HCT116 (cell line): ENCODE measurements around the gene GOLGA2. TPM values are rescaled to one million over a fixed set of nuclear protein-coding genes. Genes with fewer than 3 reads are reported as not detected.

Experiments used
- ATAC-seq: fragments of 200-7000 bp; cut with Tn5 transposase; 2 replicates; pipeline ENCODE4 v1.9.1; 2020; ENCODE audit warnings: mild to moderate bottlenecking, moderate library complexity
- BruUV-seq: library from RNA; stranded (reverse); fragments of 400-500 nt; replicated peaks from 2 replicates; lab custom pipeline; 2021; lab: Mats Ljungman, UMichigan
- CTCF ChIA-PET: fragments of 300-600 bp; sonication (Branson Sonifier 250); formaldehyde crosslinking; loops from one replicate; lab custom pipeline; 2021; ENCODE audit warnings: antibody characterized with exemption; lab: Charles Lee
- POLR2A ChIA-PET: fragments of 300-600, 350-600 bp; sonication (Branson Sonifier 250); formaldehyde crosslinking; loops from one replicate; lab custom pipeline; 2021; ENCODE audit warnings: antibody characterized with exemption; lab: Charles Lee
- RAD21 ChIA-PET, 2 experiments: fragments of 300-600 bp; sonication (Branson Sonifier 250); formaldehyde crosslinking; loops; one replicate each; lab custom pipeline; 2023; ENCODE audit warnings: low total read pairs in 2 of 2; ENCODE audit not compliant: uncharacterized antibody in 2 of 2, unreplicated experiment in 2 of 2, low non-redundant PET in 1 of 2; lab: Charles Lee
- DNase-seq: peaks from one replicate; pipeline ENCODE4 v3.0.0-alpha.2; 2010; ENCODE audit warnings: low read depth, low spot score
- H2AFZ ChIP-seq: fragments of 200-600 bp; shearing (Covaris generic), sonication (generic); 2 replicates; pipeline ENCODE4 v1.6.1; 2017; ENCODE audit warnings: low read depth, mixed run types, mixed read lengths, antibody characterized with exemption, low read length; ENCODE audit not compliant: poor library complexity, severe bottlenecking
- H3K27ac ChIP-seq: 2 replicates; pipeline ENCODE4 v1.5.1; 2012; ENCODE audit warnings: low read depth, low read length
- H3K27me3 ChIP-seq: fragments of 200-600 bp; sonication (generic); 2 replicates; pipeline ENCODE4 v1.6.1; 2016; ENCODE audit warnings: mixed run types, low read length, mixed read lengths; ENCODE audit not compliant: insufficient read depth
- H3K36me3 ChIP-seq, 2 experiments: fragments of 200-500 bp in 1 of 2; fragments of 200-600 bp in 1 of 2; sonication (Bioruptor generic) in 1 of 2; sonication (generic) in 1 of 2; 2 replicates each; pipeline versions ENCODE4 v1.5.1 to v1.6.1; 2014 to 2016; ENCODE audit warnings: low read length in 2 of 2, inconsistent platforms in 1 of 2, mixed read lengths in 1 of 2, mixed run types in 1 of 2; ENCODE audit not compliant: insufficient read depth in 2 of 2, control insufficient read depth in 1 of 2
- H3K4me1 ChIP-seq, 2 experiments: fragments of 200-600 bp in 1 of 2; sonication (generic) in 1 of 2; 2 replicates each; pipeline versions ENCODE4 v1.5.1 to v1.6.1; 2012 to 2017; ENCODE audit warnings: low read length in 2 of 2, inconsistent platforms in 1 of 2, mild to moderate bottlenecking in 1 of 2, mixed read lengths in 1 of 2, mixed run types in 1 of 2, moderate library complexity in 1 of 2; ENCODE audit not compliant: insufficient read depth in 2 of 2, control insufficient read depth in 1 of 2
- H3K4me2 ChIP-seq: fragments of 200-600 bp; sonication (generic); 2 replicates; pipeline ENCODE4 v1.6.1; 2017; ENCODE audit warnings: mixed run types, low read length, mixed read lengths
- H3K4me3 ChIP-seq, 2 experiments: fragments of 200-600 bp in 1 of 2; sonication (generic) in 1 of 2; replicated peaks in 1 of 2; 2 replicates each; pipeline ENCODE4 v1.5.1; 2011 to 2016; ENCODE audit warnings: low read length in 2 of 2, control low read depth in 1 of 2, low read depth in 1 of 2, mild to moderate bottlenecking in 1 of 2, mixed read lengths in 1 of 2, mixed run types in 1 of 2
- H3K79me2 ChIP-seq: fragments of 200-600 bp; sonication (generic); 2 replicates; pipeline ENCODE4 v1.6.1; 2017; ENCODE audit warnings: mild to moderate bottlenecking, mixed run types, low read length, moderate library complexity, mixed read lengths; ENCODE audit not compliant: insufficient read depth
- H3K9ac ChIP-seq: fragments of 200-600 bp; sonication (generic); 2 replicates; pipeline ENCODE4 v1.6.1; 2016; ENCODE audit warnings: low read length, mixed read lengths
- H3K9me2 ChIP-seq: fragments of 200-600 bp; sonication (generic), shearing (Covaris generic); 2 replicates; pipeline ENCODE4 v1.6.1; 2017; ENCODE audit warnings: mixed run types, mild to moderate bottlenecking, moderate library complexity; ENCODE audit not compliant: insufficient read depth
- H3K9me3 ChIP-seq, 2 experiments: fragments of 200-500 bp in 1 of 2; fragments of 200-600 bp in 1 of 2; sonication (Bioruptor generic) in 1 of 2; sonication (generic) in 1 of 2; 2 replicates each; pipeline ENCODE4 v1.6.1; 2014 to 2017; ENCODE audit warnings: low read length in 2 of 2, mixed read lengths in 2 of 2, inconsistent platforms in 1 of 2, low read depth in 1 of 2, mild to moderate bottlenecking in 1 of 2, mixed run types in 1 of 2, moderate library complexity in 1 of 2; ENCODE audit not compliant: control insufficient read depth in 1 of 2, insufficient read depth in 1 of 2
- H4K20me1 ChIP-seq: fragments of 200-600 bp; sonication (generic), shearing (Covaris generic); 2 replicates; pipeline ENCODE4 v1.6.1; 2017; ENCODE audit warnings: mixed run types, mild to moderate bottlenecking, moderate library complexity; ENCODE audit not compliant: insufficient read depth
- CBX3 ChIP-seq: IDR thresholded peaks from 2 replicates; pipeline ENCODE4 v1.6.1; 2012; ENCODE audit warnings: low read depth
- CTCF ChIP-seq, 3 experiments: fragments of 200-600 bp in 1 of 3; sonication (generic) in 1 of 3; IDR thresholded peaks in 2 of 3; conservative IDR thresholded peaks in 1 of 3; 2 replicates each; pipeline ENCODE4 v1.5.1; 2012 to 2017; ENCODE audit warnings: low read depth in 2 of 3, low read length in 2 of 3, antibody characterized with exemption in 1 of 3, borderline replicate concordance in 1 of 3, control low read depth in 1 of 3, mild to moderate bottlenecking in 1 of 3, mixed read lengths in 1 of 3, mixed run types in 1 of 3, moderate library complexity in 1 of 3; ENCODE audit not compliant: insufficient read depth in 1 of 3
- EGR1 ChIP-seq: IDR thresholded peaks from 2 replicates; pipeline ENCODE4 v1.6.1; 2012; ENCODE audit warnings: low read depth
- ELF1 ChIP-seq: IDR thresholded peaks from 2 replicates; pipeline ENCODE4 v1.6.1; 2012; ENCODE audit warnings: low read depth, borderline replicate concordance
- EZH2 ChIP-seq: fragments of 200-600 bp; sonication (generic); IDR thresholded peaks from 2 replicates; pipeline ENCODE4 v1.6.1; 2017; ENCODE audit warnings: antibody characterized with exemption, mixed run types
- POLR2AphosphoS5 ChIP-seq: IDR thresholded peaks from 2 replicates; pipeline ENCODE4 v1.6.1; 2011; ENCODE audit warnings: mild to moderate bottlenecking, low read depth, low read length, moderate library complexity
- REST ChIP-seq: IDR thresholded peaks from 2 replicates; pipeline ENCODE4 v1.6.1; 2012; ENCODE audit warnings: low read depth
- SIN3A ChIP-seq: IDR thresholded peaks from 2 replicates; pipeline ENCODE4 v1.6.1; 2012; ENCODE audit warnings: low read depth
- TCF7L2 ChIP-seq: IDR thresholded peaks from 2 replicates; pipeline ENCODE4 v1.7.0; 2011; ENCODE audit warnings: borderline replicate concordance, inconsistent platforms; ENCODE audit not compliant: insufficient read depth, insufficient read length; ENCODE audit errors: extremely low read depth
- YY1 ChIP-seq: IDR thresholded peaks from 2 replicates; pipeline ENCODE4 v1.6.1; 2011; ENCODE audit warnings: low read length, low read depth, moderate library complexity, mild to moderate bottlenecking; ENCODE audit not compliant: insufficient replicate concordance; ENCODE audit errors: extremely low read depth
- ZFX ChIP-seq: fragments of 450-650 bp; IDR thresholded peaks from 2 replicates; pipeline ENCODE4 v1.6.1; 2017
- intact Hi-C: fragments of 100-400 bp; cut with micrococcal nuclease; formaldehyde crosslinking; loops from 2 replicates; pipeline ENCODE4 v1.10.0; 2022
- total RNA-seq: library from RNA; stranded (reverse); gene quantifications from one replicate; pipeline ENCODE4 v1.2.1, GENCODE V29; 2021; ENCODE audit not compliant: unreplicated experiment
- TF ChIP-seq, protein P1 (sequence below): IDR thresholded peaks from 2 replicates; pipeline ENCODE4 v1.6.1; 2012

The GOLGA2 gene
- total RNA-seq, 1 experiment from 2014 or later = 67.0 TPM

- ChIA-PET POLR2A (no interaction called here), CTCF (no interaction called here), RAD21 (no interaction called here)
- no peak overlapping the region for H3K9ac ChIP-seq
- no TSS peak for BruUV-seq
- no peaks in the 10 kb centered on the region for H3K9me3 ChIP-seq
- no peaks in the 10 kb centered on the region for H3K36me3 ChIP-seq
- peaks cover 4 to 31% of the 10 kb centered on the region in 2 experiments; a peak in 3 of 4 replicates for H3K4me1 ChIP-seq
- DNase-seq = no peak
- intact Hi-C loops = no loop called here
- no peaks in the 10 kb centered on the region for H3K79me2 ChIP-seq
- ATAC-seq = no peak
- no peaks in the 10 kb centered on the region for H3K9me2 ChIP-seq
- no peak overlapping the region for H2AFZ ChIP-seq
- H3K27me3 ChIP-seq = no peaks in the 10 kb centered on the region
- no peak overlapping the region for H3K27ac ChIP-seq
- H3K4me2 ChIP-seq = no peak overlapping the region
- TF ChIP-seq EGR1 (no peak), POLR2AphosphoS5 (no peak), EZH2 (no peak), ZFX (no peak), TCF7L2 (no peak), CBX3 (no peak), SIN3A (no peak)
- no peaks in the 10 kb centered on the region for H4K20me1 ChIP-seq
- no peak overlapping the region for H3K4me3 ChIP-seq
Measured at GRCh38 chr9:128208386-128208785, 67.4 kb downstream of the GOLGA2 start.

DNA sequence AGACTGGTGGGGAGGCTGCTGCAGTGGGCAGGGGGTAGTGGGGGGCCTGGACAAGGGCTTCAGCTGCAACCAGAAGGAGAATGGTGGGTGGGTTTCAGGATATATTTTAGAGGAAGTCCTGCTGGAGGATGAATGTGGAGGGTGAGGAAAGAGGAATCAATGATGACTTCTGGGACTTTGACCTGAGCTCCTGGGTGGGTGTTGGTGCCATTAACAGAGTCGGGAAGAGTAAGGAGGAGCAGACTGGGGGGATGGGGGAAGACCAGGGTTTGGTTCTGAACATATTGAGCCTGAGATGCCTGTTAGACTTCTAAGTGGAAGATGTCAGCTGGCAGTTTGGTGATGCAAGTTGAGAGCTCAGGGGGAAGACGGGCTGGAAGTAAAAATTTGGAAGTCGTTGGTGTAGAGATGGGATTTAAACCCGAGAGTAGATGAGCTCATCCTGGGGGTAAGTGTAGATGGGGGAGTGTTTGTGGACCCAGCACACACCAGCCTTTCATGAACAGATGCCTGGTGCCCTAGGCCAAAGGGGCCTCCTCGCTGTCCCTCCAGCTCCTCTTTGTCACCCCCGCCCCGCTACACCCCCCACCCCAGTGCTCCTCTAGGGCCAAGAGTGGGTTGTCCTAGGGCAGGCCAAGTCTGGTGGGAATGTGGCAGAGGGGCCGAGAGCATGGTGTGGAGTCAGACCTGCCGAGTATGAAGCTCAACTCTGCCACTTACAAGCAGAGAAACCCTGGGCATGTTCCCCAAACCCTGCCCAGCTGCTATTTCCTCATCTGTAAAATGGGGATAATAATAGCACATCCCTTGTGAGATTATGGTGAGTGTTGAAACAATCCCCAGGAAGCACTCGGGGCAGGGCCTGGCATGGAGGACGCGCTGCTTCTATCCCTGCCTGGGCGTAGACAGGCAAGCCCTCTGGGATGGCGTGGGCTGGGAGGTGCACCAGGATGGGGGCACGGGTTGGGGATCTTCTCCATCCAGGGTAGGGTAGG lies 68.6 kb downstream of the GOLGA2 start:
- no peak overlapping the region for H3K4me3 ChIP-seq
- ATAC-seq (no peak), DNase-seq (no peak)
- H3K9me2 ChIP-seq = no peaks in the 10 kb centered on the region
- no peaks in the 10 kb centered on the region for H3K36me3 ChIP-seq
- H3K9ac ChIP-seq = no peak overlapping the region
- H3K27ac ChIP-seq = no peak overlapping the region
- H3K79me2 ChIP-seq = no peaks in the 10 kb centered on the region
- H2AFZ ChIP-seq = no peak overlapping the region
- H3K4me2 ChIP-seq = no peak overlapping the region
- peaks cover 4 to 32% of the 10 kb centered on the region in 2 experiments; a peak in 3 of 4 replicates for H3K4me1 ChIP-seq
- intact Hi-C loops = no loop called here
- no peaks in the 10 kb centered on the region for H4K20me1 ChIP-seq
- H3K27me3 ChIP-seq = no peaks in the 10 kb centered on the region
- ChIA-PET RAD21 (no interaction called here), POLR2A (interaction anchor here (1.1 kb wide), 1 partner anchor 43 kb away, joined by 3 read pairs; no protein-coding TSS in a partner anchor), CTCF (interaction anchor here (1.0 to 1.7 kb wide), 4 partner anchors 12 to 48 kb away, joined by 3 to 7 read pairs (median 4); no protein-coding TSS in a partner anchor)
- no peaks in the 10 kb centered on the region for H3K9me3 ChIP-seq
- BruUV-seq = no TSS peak
- TF ChIP-seq ELF1 (no peak), YY1 (no peak), CTCF (IDR thresholded peaks at IDR 0.05 in 2 of 3, conservative IDR thresholded peaks at IDR 0.05 in 1 of 3; ENCODE audit: borderline replicate concordance in 1 of 3, insufficient read depth in 1 of 3, low read depth in 2 of 3, low read length in 2 of 3) (no peak), ZFX (no peak), REST (no peak), EGR1 (no peak), CBX3 (no peak)
- TF ChIP-seq, protein P1, sequence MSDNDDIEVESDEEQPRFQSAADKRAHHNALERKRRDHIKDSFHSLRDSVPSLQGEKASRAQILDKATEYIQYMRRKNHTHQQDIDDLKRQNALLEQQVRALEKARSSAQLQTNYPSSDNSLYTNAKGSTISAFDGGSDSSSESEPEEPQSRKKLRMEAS = no peak
